Measurements from ENCODE around the gene DIO1.

- no peak for TF ChIP-seq CTCF (IDR thresholded peaks at IDR 0.05; ENCODE audit: low read length)
- TF ChIP-seq EZH2 (IDR thresholded peaks at IDR 0.05; ENCODE audit: borderline replicate concordance, low read length) = no peak
Measured at GRCh38 chr1:53943090-53943489, 49.1 kb downstream of the DIO1 start.

Measured in OCI-LY1 (cell line).